Caco-2 (cell line): Measurements from ENCODE around the gene NOTCH1. TPM values are rescaled to one million over a fixed set of nuclear protein-coding genes. Genes with fewer than 3 reads are reported as not detected.

Experiments used
- BruUV-seq: library from RNA; stranded (reverse); fragments of 400-500 nt; replicated peaks from 2 replicates; lab custom pipeline; 2021; lab: Mats Ljungman, UMichigan
- CTCF ChIA-PET: fragments of 300-600 bp; sonication (Branson Sonifier 250); formaldehyde crosslinking; loops from one replicate; lab custom pipeline; 2022; ENCODE audit warnings: antibody characterized with exemption; lab: Charles Lee
- POLR2A ChIA-PET: fragments of 300-600 bp; sonication (Branson Sonifier 250); formaldehyde crosslinking; loops from one replicate; lab custom pipeline; 2022; ENCODE audit warnings: antibody characterized with exemption; lab: Charles Lee
- DNase-seq, 2 experiments: peaks; one replicate each; pipeline versions ENCODE4 v3.0.0 to v3.0.0-alpha.2; 2020 to 2022
- H3K27me3 ChIP-seq: replicated peaks from 2 replicates; pipeline ENCODE4 v1.6.0; 2011; ENCODE audit warnings: low read length; ENCODE audit not compliant: control insufficient read depth, insufficient read depth
- H3K36me3 ChIP-seq: 2 replicates; pipeline ENCODE4 v1.5.1; 2011; ENCODE audit warnings: low read length; ENCODE audit not compliant: control insufficient read depth, insufficient read depth
- H3K4me1 ChIP-seq: fragments of 250-450 bp; sonication (Bioruptor Pico); 2 replicates; pipeline ENCODE4 v1.5.1; 2020; ENCODE audit warnings: mild to moderate bottlenecking
- H3K4me3 ChIP-seq: 2 replicates; pipeline ENCODE4 v1.5.1; 2011; ENCODE audit warnings: low read depth, mild to moderate bottlenecking, control low read depth, low read length
- H3K9me3 ChIP-seq: fragments of 250-450 bp; sonication (Bioruptor Pico); 2 replicates; pipeline ENCODE4 v1.5.1; 2020; ENCODE audit warnings: mild to moderate bottlenecking, moderate library complexity
- H3K27ac Mint-ChIP-seq: one replicate; pipeline ENCODE4 v1.8.0; 2022; ENCODE audit warnings: mixed read lengths; ENCODE audit not compliant: unreplicated experiment
- H3K27me3 Mint-ChIP-seq: one replicate; pipeline ENCODE4 v1.8.0; 2022; ENCODE audit warnings: mixed read lengths; ENCODE audit not compliant: insufficient read depth, unreplicated experiment
- H3K36me3 Mint-ChIP-seq: one replicate; pipeline ENCODE4 v1.8.0; 2022; ENCODE audit warnings: mild to moderate bottlenecking, mixed read lengths; ENCODE audit not compliant: insufficient read depth, unreplicated experiment
- H3K4me1 Mint-ChIP-seq: one replicate; pipeline ENCODE4 v1.8.0; 2022; ENCODE audit warnings: low read depth, mixed read lengths; ENCODE audit not compliant: unreplicated experiment
- H3K4me3 Mint-ChIP-seq: one replicate; pipeline ENCODE4 v1.8.0; 2022; ENCODE audit warnings: mild to moderate bottlenecking, moderate library complexity, mixed read lengths; ENCODE audit not compliant: unreplicated experiment
- H3K9me3 Mint-ChIP-seq: one replicate; pipeline ENCODE4 v1.8.0; 2022; ENCODE audit warnings: mixed read lengths; ENCODE audit not compliant: unreplicated experiment
- intact Hi-C: fragments of 100-400 bp; cut with micrococcal nuclease; formaldehyde crosslinking; loops from one replicate; pipeline ENCODE4 v1.10.0; 2022; ENCODE audit not compliant: unreplicated experiment
- total RNA-seq: library from RNA; stranded (reverse); gene quantifications from 2 replicates; pipeline ENCODE4 v1.2.3, GENCODE V29; 2022
- TF ChIP-seq, protein P1 (sequence below), 2 experiments: fragments of 200-600 bp in 1 of 2; IDR thresholded peaks; 1 replicate in 1 of 2; 2 replicates in 1 of 2; pipeline versions ENCODE4 v1.5.1 to v1.8.0; 2011 to 2022; ENCODE audit warnings: antibody characterized with exemption in 1 of 2, control low read depth in 1 of 2, inconsistent platforms in 1 of 2, low read depth in 1 of 2, low read length in 1 of 2, mild to moderate bottlenecking in 1 of 2, moderate library complexity in 1 of 2; ENCODE audit not compliant: insufficient read depth in 1 of 2, severe bottlenecking in 1 of 2, unreplicated experiment in 1 of 2

The NOTCH1 gene
- total RNA-seq, 1 experiment from 2014 or later = 6.3 TPM

DNA sequence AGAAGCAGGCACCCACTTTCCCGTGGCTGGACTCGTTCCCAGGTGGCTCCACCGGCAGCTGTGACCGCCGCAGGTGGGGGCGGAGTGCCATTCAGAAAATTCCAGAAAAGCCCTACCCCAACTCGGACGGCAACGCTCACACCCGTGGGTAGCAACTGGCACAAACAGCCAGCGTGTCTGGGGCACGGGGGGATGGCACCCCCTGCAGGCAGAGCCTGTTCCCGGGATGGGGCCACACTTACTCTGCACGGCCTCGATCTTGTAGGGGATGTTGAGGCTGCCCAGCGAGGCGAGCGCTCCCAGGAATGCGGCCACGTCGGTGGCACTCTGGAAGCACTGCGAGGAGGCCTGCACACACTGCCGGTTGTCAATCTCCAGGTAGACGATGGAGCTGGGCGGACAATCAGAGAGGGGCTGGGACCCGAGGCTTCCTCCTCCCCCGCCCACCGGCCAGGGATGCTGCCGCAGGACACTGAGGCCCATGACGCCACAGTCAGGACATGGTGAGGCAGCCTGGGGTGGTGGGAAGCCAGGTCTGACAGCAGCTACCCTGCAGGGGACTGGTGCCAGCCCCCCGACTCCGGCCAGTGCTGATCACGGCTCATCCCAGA is 42.8 kb downstream of the NOTCH1 start:
- ChIA-PET CTCF (no interaction called here), POLR2A (no interaction called here)
- TF ChIP-seq, protein P1, sequence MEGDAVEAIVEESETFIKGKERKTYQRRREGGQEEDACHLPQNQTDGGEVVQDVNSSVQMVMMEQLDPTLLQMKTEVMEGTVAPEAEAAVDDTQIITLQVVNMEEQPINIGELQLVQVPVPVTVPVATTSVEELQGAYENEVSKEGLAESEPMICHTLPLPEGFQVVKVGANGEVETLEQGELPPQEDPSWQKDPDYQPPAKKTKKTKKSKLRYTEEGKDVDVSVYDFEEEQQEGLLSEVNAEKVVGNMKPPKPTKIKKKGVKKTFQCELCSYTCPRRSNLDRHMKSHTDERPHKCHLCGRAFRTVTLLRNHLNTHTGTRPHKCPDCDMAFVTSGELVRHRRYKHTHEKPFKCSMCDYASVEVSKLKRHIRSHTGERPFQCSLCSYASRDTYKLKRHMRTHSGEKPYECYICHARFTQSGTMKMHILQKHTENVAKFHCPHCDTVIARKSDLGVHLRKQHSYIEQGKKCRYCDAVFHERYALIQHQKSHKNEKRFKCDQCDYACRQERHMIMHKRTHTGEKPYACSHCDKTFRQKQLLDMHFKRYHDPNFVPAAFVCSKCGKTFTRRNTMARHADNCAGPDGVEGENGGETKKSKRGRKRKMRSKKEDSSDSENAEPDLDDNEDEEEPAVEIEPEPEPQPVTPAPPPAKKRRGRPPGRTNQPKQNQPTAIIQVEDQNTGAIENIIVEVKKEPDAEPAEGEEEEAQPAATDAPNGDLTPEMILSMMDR (IDR thresholded peaks at IDR 0.05; ENCODE audit: insufficient read depth in 1 of 2, low read depth in 1 of 2, low read length in 1 of 2, severe bottlenecking in 1 of 2, unreplicated experiment in 1 of 2) = peak in 1 of 2 experiments; percentile 15
- Mint-ChIP-seq H3K36me3 (no peaks in the 10 kb centered on the region), H3K9me3 (no peaks in the 10 kb centered on the region), H3K27me3 (no peaks in the 10 kb centered on the region), H3K27ac (no peak overlapping the region), H3K4me1 (no peaks in the 10 kb centered on the region), H3K4me3 (no peak overlapping the region)
- H3K4me1 ChIP-seq = no peaks in the 10 kb centered on the region
- H3K4me3 ChIP-seq = no peak overlapping the region
- no TSS peak for BruUV-seq
- H3K36me3 ChIP-seq = no peaks in the 10 kb centered on the region
- intact Hi-C loops = no loop called here
- no peaks in the 10 kb centered on the region for H3K27me3 ChIP-seq
- no peak for DNase-seq
- no peaks in the 10 kb centered on the region for H3K9me3 ChIP-seq

GRCh38 chr9:136502196-136502595 is 43.7 kb downstream of the NOTCH1 start:
- TF ChIP-seq, protein P1 (IDR thresholded peaks at IDR 0.05; ENCODE audit: insufficient read depth in 1 of 2, low read depth in 1 of 2, low read length in 1 of 2, severe bottlenecking in 1 of 2, unreplicated experiment in 1 of 2) = no peak

GRCh38 chr9:136501686-136502085 is 44.2 kb downstream of the NOTCH1 start:
- CTCF ChIA-PET = no interaction called here
- no peaks in the 10 kb centered on the region for H3K36me3 Mint-ChIP-seq

More at GRCh38 chr9:136502196-136502595, 43.7 kb downstream of the NOTCH1 start:
- Histone ChIP-seq H3K36me3 (no peaks in the 10 kb centered on the region), H3K4me1 (no peaks in the 10 kb centered on the region), H3K27me3 (no peaks in the 10 kb centered on the region), H3K9me3 (no peaks in the 10 kb centered on the region), H3K4me3 (no peak overlapping the region)
- Mint-ChIP-seq H3K9me3 (no peaks in the 10 kb centered on the region), H3K27me3 (no peaks in the 10 kb centered on the region), H3K4me3 (no peak overlapping the region), H3K27ac (no peak overlapping the region), H3K4me1 (no peaks in the 10 kb centered on the region), H3K36me3 (no peaks in the 10 kb centered on the region)
- POLR2A ChIA-PET = no interaction called here
- intact Hi-C loops = no loop called here
- no peak for DNase-seq
- CTCF ChIA-PET = interaction anchor here (0.6 kb wide), 1 partner anchor 662 kb away, joined by 3 read pairs; no protein-coding TSS in a partner anchor
- no TSS peak for BruUV-seq

More at GRCh38 chr9:136501686-136502085, 44.2 kb downstream of the NOTCH1 start:
- H3K36me3 ChIP-seq = no peaks in the 10 kb centered on the region
- H3K9me3 ChIP-seq = no peaks in the 10 kb centered on the region
- POLR2A ChIA-PET = no interaction called here
- intact Hi-C loops = no loop called here
- BruUV-seq = no TSS peak
- TF ChIP-seq, protein P1 (IDR thresholded peaks at IDR 0.05; ENCODE audit: insufficient read depth in 1 of 2, low read depth in 1 of 2, low read length in 1 of 2, severe bottlenecking in 1 of 2, unreplicated experiment in 1 of 2) = no peak
- H3K4me1 Mint-ChIP-seq = no peaks in the 10 kb centered on the region
- H3K4me3 Mint-ChIP-seq = no peak overlapping the region
- H3K4me1 ChIP-seq = no peaks in the 10 kb centered on the region
- no peak overlapping the region for H3K27ac Mint-ChIP-seq
- no peaks in the 10 kb centered on the region for H3K27me3 Mint-ChIP-seq
- no peak for DNase-seq
- H3K27me3 ChIP-seq = no peaks in the 10 kb centered on the region
- H3K9me3 Mint-ChIP-seq = no peaks in the 10 kb centered on the region
- no peak overlapping the region for H3K4me3 ChIP-seq
